ENCODE results near the gene IFFO2. TPM values are rescaled to one million over a fixed set of nuclear protein-coding genes. Genes with fewer than 3 reads are reported as not detected.

The IFFO2 gene
- total and polyA plus RNA-seq, 2 of the 8 experiments (the other 6 are each of a cell fraction or from before 2014, with no cell fraction given): 6.6 to 10.4 TPM

GRCh38 chr1:18951416-18951815, 5.1 kb downstream of the IFFO2 start (continued):
- TF ChIP-seq YY1 (IDR thresholded peaks at IDR 0.05; ENCODE audit: low read depth, low read length): no peak
- TF ChIP-seq EP300 (IDR thresholded peaks at IDR 0.05; ENCODE audit: borderline replicate concordance in 1 of 2, low read depth in 2 of 2, low read length in 2 of 2): no peak
- no peak for TF ChIP-seq JUN (IDR thresholded peaks at IDR 0.05; ENCODE audit: low read depth, low read length)
- no peak for TF ChIP-seq HDAC2 (IDR thresholded peaks at IDR 0.05; ENCODE audit: borderline replicate concordance in 1 of 2, low read depth in 2 of 2, low read length in 2 of 2)
- TF ChIP-seq RNF2 (IDR thresholded peaks at IDR 0.05; ENCODE audit: borderline replicate concordance, low read depth, low read length, missing control alignments, poor library complexity, severe bottlenecking): no peak
- no peak for TF ChIP-seq JUND (IDR thresholded peaks at IDR 0.05; ENCODE audit: low read length)
